Measurements from ENCODE around the gene PRIMA1.

The PRIMA1 gene

DNA sequence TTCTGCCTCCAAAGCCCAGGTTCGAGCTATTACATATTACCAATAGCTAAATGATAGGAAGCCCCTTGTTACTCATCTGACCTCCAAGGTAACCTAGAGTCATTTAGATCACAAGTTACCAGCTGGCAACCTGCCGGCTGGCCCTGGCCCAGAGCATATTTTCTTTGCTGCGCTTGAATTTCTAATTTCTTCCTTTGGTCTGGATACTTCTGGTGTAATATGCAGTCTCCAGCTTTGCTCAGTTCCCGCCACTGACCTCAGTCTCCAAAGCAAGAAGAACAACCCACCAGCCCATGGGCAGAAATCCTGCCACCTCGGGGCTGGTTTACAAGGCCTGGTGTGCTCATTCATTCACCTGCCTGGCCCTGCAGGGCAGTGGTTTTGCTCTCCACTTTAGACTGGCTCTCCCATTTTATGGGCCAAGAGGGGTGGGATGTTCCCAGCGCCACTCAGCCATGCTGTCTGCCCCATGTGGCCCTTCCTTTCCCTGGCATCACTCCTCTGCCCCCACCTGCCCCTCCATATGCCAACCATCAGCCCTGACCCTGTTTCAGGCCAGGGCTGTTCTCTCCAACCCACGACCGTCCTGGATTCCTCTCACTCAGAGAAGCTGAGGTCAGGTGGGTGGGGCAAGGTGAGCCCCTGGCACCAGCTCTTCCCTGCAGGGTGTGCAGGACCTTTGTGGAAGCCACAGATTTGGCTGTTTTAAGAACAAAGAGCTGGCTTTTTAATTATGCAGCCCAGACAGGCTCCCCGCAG, 76.0 kb downstream of the PRIMA1 start:
- H3K4me3 ChIP-seq (ENCODE audit: low read length), result no peak overlapping the region
- TF ChIP-seq ZNF274 (IDR thresholded peaks at IDR 0.05; ENCODE audit: low read depth, low read length), result no peak

DNA sequence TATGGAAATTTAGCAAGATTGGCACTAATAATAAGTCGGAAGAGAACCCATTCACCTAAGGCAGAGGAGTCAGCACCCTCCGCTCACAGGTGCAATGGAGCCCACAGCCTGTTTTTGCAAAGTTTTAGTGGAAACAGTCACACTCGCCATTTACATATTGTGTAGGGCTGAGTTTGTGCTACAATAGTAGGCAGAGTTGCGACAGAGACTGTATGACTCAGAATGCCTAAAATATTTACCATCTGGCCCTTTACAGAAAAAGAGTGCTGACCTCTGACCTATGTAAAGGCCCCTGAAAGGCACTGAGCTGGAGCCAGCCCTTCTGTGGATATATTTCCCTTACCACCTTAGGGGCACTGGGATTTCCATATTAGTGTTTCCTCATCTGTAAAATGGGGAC, 79.0 kb downstream of the PRIMA1 start:
- H3K4me3 ChIP-seq (ENCODE audit: low read length), result no peak overlapping the region
- no peak for TF ChIP-seq ZNF274 (IDR thresholded peaks at IDR 0.05; ENCODE audit: low read depth, low read length)

DNA sequence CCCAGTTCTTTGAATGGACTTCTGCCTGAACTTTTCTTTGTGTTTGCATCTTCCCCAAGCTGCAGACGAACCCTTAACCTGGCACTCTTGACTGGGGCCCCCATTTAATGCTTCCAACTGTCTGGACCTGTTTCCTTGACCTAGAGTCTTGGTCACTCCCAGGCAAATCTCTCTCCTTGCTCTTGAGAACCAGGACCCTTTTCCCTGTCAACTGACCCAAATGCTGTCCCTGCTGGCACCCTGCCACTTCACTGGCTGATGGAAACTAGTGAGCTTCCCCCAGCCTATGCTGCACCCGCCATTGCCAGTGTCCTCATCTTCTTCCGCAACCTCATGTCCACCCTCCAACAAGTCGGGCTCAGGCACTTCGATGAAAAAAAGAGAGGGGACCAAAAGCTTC, 79.5 kb downstream of the PRIMA1 start:
- no peak overlapping the region for H3K4me3 ChIP-seq (ENCODE audit: low read length)
- TF ChIP-seq ZNF274 (IDR thresholded peaks at IDR 0.05; ENCODE audit: low read depth, low read length), result no peak

DNA sequence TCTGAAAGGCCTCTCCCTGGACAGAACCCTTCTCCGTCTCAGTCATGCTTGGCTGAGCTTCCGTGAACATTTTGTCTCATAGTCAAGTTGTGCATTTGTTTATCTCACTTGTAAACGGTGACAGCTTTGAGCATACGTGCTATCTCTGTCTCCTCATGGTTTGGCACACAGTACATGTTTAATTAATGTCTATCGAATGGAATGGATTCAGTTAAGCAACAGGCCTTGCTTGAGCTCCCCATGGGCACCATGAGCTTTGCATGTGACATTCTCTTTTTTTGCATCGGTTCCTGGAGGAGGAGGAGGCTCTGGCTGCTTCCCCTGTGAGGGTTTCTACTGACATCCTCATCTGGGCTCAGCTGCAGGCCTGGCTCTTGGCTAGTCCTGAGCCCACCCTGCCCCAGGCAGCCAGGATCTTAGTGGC, 80.0 kb downstream of the PRIMA1 start:
- TF ChIP-seq ZNF274 (IDR thresholded peaks at IDR 0.05; ENCODE audit: low read depth, low read length), result no peak
- no peak overlapping the region for H3K4me3 ChIP-seq (ENCODE audit: low read length)

DNA sequence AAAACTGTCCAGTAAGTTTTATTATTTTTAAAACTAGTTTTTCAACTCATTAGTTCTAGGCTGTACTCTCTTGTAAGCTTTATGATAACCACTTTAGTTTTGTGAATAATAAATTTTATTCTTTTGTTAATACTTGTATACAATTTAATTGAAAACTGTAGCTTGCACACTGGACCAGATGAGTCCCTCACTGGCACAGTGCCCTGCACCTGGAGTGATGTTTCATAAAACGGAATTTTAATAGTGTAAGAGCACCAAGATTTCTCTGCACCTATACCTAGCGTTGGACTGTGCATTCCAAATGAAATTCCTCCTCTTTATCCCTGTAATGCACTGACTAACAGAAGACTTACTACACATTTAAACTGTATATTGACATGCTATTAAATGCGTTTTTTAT, 80.8 kb downstream of the PRIMA1 start:
- no peak for TF ChIP-seq ZNF274 (IDR thresholded peaks at IDR 0.05; ENCODE audit: low read depth, low read length)
- no peak overlapping the region for H3K4me3 ChIP-seq (ENCODE audit: low read length)

DNA sequence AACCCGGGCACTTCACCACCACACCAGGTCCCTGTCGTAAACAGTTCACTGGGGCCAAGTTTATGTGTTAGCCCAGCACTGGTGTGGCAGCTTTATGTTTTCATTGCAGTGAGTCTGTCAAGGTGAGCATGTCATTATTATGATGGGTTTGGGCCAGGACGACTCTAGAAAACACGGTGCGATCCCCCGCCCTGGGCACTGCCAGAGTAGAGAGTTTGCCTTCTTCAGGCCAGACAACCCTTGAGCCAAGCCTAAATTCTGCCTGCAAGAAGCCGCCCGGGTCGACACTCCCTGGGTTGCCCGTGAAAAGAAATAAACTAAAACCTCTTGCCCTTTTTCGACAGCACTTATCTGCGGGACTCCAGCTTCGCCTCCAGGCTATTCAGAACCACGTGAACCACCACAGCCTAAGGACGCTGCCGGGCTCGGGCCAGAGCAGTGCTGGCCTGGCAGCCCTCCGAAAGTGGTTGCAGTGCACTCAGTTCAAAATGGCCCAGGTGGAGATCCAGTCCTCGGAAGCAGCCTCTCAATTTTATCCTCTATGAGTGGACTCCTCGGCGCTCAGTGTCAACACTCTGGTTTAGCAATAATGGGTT, 81.8 kb downstream of the PRIMA1 start:
- TF ChIP-seq ZNF274 (IDR thresholded peaks at IDR 0.05; ENCODE audit: low read depth, low read length), result no peak
- no peak overlapping the region for H3K4me3 ChIP-seq (ENCODE audit: low read length)

DNA sequence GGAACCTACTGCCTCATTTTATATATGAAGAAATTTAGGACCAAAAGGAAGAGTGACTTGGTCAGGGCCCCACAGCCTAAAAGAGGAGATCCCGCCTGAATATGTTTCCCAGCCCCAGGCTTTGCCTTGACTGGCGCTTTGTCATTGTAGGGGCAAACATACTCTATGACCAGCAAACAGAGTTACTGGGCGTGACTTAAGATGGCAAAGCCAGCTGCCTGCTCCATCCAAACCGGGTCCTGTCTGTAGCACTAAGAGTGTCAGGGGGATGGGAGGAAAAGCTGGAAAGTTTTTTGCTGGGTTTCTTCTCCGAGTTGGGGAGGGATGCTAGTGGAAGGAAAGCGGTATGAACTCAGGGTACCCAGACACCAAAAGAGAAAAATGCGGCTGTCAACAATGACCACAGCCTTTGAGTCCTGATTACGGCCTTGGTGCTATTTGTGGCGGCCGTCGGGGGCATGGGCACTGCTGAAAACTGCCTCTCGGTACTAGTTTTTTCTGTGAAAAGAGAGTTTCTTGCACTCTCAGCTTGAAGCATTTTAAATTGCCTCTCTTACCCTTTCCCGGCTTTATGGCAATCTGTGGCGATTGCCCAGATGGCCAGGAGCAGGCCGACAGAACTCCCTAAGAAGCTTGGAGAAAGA, 82.7 kb downstream of the PRIMA1 start:
- no peak overlapping the region for H3K4me3 ChIP-seq (ENCODE audit: low read length)
- TF ChIP-seq ZNF274 (IDR thresholded peaks at IDR 0.05; ENCODE audit: low read depth, low read length), result no peak

DNA sequence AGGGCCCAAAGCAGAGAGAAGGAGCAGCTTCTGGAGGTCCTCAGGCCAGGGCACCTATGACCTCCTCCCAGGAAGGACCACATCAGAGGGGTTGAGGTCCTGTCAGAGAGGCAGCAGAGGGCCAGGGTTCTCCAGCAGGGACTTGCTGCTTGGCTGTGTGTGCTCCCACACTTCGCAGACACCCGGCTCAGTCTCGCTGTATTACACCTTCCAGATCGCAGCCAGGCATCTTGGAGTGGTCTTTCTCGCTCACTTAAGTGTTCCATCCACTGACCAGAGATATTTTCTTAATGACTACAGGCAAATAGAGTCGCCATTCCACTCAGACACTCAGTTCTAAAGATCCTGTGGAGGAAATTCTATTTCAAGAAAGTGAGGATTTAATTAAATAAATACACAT, 84.3 kb downstream of the PRIMA1 start:
- TF ChIP-seq ZNF274 (IDR thresholded peaks at IDR 0.05; ENCODE audit: low read depth, low read length), result no peak
- no peak overlapping the region for H3K4me3 ChIP-seq (ENCODE audit: low read length)

DNA sequence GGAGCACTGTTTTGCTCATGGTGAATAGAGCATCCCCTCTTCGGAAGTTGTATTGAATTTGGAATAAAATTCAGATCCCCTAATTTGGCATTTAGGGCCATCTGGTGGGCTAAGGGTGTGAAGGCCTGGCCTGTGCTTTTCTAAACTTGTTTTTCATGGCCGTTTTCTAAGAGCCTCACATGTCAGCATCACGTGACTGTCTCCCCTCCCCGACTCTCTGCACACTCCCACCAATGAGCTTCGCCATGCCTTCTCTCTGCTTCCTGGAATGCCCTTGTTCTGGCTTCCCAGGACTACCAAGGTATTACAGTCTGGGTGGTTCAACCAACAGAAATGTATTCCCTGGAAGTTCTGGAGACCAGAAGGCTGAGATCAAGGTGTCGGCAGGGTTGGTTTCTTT, 85.3 kb downstream of the PRIMA1 start:
- TF ChIP-seq ZNF274 (IDR thresholded peaks at IDR 0.05; ENCODE audit: low read depth, low read length), result no peak
- H3K4me3 ChIP-seq (ENCODE audit: low read length), result no peak overlapping the region

DNA sequence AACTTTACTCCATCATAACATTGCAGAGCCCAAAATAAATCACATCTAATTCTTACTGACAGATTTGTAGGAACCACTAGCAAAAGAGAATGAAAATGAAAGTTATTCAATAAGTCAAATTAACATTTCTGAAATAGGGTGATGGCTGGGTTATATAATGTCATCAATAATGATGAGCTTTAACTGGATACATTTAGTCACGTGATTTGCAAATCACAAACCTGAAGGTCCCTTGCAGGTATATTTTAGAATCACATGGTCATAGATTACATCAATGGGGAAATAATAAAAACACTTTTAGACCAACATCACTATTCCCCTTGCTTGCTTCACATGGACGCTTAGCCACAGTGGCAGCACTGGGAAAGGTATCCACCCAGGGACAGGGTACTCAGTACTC, 86.7 kb downstream of the PRIMA1 start:
- no peak for TF ChIP-seq ZNF274 (IDR thresholded peaks at IDR 0.05; ENCODE audit: low read depth, low read length)

DNA sequence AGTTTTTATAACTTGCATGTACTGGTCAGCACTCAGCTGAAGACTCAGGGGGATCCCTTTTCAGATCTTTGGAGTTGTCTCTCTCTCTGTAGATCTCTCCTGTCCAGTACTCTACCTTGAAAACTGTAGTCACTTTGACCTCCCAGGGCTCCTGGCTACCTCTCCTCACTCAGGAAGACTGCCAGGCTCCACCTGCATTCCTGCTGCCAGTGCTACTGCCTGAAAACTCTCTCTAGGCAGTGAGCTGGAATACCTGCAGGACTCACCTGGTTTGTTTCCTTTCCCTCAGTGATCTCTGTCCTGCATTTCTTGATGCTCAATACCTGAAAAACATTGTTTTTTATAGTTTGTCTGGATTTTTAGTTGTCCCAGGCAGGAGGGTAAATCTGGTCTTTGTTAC, 87.4 kb downstream of the PRIMA1 start:
- no peak for TF ChIP-seq ZNF274 (IDR thresholded peaks at IDR 0.05; ENCODE audit: low read depth, low read length)
- H3K4me3 ChIP-seq (ENCODE audit: low read length), result no peak overlapping the region

More for the DNA sequence above, 86.7 kb downstream of the PRIMA1 start:
- H3K4me3 ChIP-seq (ENCODE audit: low read length), result no peak overlapping the region

DNA sequence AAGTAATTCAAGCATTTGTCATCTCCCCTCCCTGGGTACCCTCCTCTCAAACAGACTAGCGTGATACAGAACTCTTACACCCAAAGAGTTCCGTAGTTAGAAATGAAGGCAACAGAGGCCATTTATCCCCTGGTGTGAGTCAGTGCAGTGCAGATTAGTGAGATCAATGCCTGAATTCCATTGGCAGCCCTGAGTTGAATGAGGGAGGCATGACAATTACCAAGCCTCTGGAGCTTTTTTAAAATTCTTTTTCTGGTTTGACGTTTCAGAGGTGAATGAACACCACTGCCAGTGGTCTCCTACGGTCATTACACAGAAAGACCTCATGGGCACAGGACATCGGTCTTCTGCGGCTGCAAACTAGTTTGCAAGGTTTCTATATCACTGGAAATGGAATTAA, 94.4 kb downstream of the PRIMA1 start:
- no peak overlapping the region for H3K4me3 ChIP-seq (ENCODE audit: low read length)
- no peak for TF ChIP-seq ZNF274 (IDR thresholded peaks at IDR 0.05; ENCODE audit: low read depth, low read length)

DNA sequence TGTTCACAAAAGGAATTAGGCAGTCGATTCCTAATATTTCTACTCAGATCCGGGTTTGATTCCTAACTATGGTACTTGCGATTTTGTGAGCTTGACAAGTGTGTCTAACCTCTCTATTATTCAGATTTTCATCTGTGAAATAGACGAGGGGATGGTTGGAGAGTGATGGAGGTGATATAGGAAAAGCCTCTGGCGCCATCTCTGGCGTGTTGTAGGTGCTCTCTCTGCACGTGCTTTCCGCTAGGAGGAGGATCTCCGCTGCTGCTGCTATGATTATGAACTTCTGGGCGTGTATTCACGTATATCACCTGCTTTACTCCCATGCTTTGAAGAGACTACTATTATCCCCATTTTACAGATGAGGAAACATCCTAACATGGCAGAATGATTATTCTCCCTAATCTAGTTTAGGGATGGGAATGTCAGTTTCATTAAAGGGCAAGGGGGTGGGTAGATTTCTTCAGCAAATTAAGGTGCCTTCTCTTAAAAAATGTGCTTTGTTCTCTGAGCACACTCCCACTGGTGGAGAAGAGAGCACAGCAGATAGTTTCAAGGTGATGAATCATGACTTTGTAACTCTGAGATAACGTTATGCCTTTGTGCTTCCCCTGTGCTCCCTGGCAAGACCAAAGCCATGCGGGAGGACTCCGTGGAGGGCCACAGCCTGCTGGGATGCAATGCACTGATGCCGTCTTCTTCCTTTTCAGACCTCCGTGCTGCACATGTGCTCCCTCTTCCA, 97.1 kb downstream of the PRIMA1 start:
- TF ChIP-seq ZNF274 (IDR thresholded peaks at IDR 0.05; ENCODE audit: low read depth, low read length), result no peak
- H3K4me3 ChIP-seq (ENCODE audit: low read length), result no peak overlapping the region

DNA sequence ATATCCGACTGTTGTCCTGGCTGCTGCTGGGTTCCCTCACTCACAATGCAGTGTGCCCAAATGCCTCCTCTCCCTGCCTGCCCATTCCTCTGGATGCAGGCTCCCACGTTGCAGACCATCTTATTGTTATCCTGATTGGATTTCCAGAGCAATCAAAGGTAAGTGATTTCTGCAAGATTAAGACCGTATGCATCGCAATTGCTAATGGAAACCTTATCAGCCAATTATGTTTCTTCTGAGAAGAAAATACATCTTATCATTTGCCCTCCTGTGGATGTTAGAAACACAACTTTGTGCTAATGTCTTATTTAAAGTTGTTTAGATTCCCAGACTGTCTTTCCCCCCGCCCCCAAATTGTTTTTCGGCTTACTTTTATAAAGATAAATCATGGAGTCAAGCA, 98.1 kb downstream of the PRIMA1 start:
- H3K4me3 ChIP-seq (ENCODE audit: low read length), result no peak overlapping the region
- TF ChIP-seq ZNF274 (IDR thresholded peaks at IDR 0.05; ENCODE audit: low read depth, low read length), result no peak
